ENCODE data around the gene CTBP1.

CTBP1 gene

DNA sequence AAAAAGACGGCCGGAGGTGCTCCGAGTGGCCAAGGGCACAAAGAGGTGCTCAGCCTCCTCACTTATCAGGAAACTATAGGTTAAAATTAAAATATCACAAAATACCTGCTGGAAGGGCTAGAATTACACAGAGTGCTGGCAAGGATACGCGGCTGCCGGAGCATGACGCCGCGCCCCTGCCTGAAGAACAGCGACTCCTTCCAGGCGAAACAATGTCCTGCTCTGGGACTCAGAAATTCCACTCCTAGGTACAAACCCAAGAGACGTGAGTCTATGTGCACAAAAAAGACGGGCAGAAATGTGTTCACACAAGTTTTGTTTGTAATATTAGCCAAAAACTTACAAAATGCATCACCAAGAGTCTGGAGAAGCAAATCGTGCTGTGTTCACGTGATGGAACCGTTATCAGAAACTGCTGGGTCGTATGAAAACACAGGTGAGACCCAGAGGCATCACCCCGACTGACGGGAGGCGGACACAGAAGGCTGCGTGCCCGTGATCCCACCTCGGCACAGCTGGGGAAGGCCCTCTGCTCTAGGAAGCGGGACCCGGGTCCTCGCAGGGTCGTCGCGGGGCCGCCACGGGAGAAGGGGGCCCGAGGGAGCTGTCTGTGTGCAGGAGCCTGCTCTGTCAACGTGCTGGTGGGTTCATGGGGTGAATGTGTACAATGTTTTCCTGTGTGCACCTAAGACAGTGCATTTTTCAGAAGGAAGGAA is 27.6 kb downstream of the CTBP1 start:
- DNase-seq, result no peak

DNA sequence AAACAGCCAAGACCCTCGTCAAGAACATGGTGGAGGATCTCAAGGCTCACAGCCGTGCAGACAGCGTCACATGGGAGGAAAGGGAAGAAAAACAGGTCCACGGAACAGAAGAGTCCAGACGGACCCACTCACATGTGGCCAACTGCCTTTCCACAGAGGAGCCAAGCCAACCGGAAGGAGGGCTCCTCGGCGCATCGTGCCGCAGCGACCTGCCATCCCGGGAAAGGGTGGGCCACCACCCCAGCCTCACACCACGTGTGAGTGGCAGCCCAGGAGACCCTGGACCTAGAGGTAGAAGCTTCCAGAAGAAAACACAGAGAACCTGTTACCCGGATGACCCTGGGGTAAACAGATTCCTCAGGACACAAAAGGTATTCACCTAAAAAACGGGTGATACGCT is 28.4 kb downstream of the CTBP1 start:
- no peak for DNase-seq

DNA sequence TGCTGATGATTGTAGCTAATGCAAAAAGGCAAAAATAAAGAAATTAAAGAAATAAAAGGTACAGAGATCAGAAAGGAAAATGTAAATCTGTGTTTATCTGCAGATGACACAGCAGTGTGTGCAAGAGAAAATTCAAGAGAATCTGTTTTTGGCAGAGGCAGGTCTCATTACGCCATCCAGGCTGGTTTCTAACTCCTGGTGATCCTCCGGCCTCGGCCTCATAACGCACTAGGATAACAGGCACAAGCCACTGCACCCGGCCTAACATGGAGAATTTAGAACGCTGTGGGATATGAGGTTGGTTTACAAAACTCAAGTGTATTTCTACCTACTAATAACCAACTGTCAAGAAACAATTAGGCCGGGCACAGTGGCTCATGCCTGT is 29.4 kb downstream of the CTBP1 start:
- DNase-seq, result no peak

DNA sequence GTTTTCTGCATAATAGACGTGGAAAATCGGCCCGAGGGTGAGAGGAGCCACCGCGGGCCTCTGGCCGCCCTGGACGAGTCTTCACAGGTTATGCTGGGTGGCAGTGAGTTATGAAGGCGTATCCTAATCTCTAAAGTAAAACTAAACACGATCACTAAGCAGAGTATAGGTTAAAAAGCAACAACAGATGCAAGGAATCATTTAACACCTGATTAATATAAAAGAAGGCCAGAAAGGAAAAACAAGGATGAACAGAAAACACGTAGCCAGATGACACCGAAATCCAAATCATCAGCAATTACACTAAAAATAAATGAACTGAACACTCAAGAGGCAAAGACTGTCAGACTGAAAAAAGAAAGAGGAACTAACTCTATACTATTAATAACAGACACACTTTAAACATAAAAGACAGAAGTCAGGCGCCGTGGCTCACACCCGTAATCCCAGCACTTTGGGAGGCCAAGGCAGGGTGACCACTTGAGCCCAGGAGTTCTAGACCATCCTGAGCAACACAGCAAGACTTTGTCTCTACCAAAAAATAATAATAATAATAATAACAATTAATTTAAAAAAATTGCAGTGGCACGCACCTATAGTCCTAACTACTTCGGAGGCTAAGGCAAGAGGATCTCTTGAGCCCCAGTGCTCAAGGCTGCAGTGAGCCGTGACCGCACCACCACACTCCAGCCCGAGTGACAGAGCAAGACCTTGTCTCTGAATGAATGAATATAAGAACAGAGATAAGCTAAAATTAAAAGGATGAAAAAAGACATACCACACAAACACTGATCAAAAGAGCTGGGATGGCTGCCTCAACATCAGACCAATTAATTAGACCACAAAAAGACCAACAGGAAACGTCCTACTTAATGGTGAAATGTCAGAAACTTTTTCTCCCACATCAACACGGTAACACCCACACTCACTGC is 30.0 kb downstream of the CTBP1 start:
- DNase-seq, result no peak

DNA sequence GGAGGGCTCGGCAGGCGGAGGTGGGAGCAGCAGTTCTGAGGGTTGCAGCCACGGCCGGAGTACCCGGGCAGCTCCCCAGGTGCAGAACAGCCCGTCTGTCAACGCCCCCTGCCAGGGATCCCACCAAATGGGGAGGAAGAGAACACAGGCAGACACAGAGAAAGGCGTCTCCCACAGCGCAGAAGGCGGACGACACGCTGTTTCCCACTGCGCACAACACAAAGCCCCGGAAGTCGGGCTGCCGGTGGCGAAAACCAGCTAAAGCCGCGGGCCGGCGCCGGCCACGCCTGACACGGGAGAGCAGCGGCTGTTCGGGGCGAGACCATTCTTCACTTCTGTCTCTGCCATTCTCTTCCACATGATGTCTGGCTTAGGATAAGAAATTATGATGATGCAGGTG is 31.6 kb downstream of the CTBP1 start:
- no peak for DNase-seq

DNA sequence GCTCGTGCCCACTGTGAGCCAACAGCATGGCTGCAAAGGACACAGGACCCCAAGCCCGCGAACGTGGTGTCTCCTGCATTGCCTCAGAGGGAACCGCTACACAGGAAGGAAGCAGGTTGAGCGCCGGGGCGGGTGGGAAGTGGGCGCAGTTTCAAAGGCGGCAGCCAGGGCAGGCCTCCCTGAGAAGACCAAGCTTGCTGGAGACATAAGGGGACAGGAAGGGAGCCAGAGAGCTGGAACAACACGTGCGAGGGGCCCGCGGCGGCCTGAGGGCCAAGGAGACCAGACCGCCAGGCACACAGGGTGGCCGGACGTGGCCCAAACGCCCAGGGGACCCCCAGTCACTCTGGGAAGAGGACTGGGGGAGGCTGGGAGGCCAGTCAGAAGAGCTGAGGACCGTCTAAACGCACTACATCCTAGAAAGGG is 32.0 kb downstream of the CTBP1 start:
- DNase-seq, result no peak

DNA sequence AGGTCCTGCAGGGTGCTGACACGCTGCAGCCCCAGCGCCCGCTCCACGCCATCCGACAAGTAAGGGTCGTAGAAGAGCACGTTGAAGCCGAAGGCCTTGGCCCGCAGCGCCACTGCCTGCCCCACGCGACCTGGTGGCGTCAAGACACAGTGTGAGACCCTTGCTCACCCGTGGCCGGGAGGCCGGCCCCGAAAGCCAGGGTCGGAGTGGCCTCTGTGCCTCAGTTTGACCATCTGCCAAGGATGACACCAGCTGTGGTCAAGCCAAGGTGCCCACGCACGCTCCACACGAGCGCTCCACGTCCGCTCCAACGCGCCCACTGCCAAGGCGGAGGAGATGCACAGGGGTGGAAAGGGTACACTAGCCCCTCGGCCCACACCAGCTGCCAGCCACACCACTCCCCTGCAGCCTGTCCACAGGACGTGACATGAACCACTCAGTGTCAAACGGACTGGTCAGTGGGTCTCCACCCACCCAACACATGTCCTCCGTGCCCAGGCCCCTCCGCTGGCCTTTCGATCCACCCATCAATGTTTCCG is 32.8 kb downstream of the CTBP1 start:
- DNase-seq, result no peak

DNA sequence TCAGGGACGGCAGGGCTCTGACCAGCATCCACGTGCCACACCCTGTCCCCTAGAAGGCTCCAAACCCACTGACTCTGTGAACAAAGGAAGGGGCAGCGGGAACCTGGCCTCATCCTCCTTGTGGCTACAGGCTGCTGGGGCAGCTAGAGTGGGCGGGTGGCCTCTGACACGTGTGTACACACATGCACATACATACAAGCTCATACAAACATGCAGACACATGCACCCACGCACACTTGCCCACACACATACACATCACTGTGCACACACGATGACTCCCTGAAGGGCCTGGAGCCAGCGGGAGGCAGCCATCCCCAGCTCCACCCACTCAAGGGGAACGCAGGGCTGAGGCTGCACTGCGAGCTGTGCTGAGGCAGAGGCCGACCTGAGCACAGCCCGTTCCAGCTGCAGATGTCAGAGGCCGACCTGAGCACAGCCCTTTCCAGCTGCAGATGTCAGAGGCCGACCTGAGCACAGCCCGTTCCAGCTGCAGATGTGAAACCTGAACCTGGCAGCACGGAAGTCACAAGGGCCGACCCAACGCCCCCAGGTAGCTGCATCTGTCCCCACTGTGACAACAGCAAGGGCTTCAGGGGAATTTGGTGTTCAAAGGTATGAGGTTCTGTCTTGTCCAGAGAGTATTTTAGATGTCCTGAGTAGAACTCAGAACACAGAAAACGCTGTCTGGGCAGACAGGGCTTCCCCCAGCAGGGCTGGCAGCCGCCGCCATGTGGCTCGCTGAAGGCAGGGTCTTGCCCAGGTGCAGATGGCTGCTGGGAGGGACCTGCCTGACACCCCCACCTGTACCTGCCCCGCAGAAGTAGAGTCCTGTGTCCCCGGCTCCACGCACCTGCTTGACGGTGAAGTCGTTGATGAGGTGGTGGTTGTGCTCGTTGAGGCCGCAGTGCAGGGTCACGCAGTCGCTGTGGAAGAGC is 33.5 kb downstream of the CTBP1 start:
- no peak for DNase-seq

DNA sequence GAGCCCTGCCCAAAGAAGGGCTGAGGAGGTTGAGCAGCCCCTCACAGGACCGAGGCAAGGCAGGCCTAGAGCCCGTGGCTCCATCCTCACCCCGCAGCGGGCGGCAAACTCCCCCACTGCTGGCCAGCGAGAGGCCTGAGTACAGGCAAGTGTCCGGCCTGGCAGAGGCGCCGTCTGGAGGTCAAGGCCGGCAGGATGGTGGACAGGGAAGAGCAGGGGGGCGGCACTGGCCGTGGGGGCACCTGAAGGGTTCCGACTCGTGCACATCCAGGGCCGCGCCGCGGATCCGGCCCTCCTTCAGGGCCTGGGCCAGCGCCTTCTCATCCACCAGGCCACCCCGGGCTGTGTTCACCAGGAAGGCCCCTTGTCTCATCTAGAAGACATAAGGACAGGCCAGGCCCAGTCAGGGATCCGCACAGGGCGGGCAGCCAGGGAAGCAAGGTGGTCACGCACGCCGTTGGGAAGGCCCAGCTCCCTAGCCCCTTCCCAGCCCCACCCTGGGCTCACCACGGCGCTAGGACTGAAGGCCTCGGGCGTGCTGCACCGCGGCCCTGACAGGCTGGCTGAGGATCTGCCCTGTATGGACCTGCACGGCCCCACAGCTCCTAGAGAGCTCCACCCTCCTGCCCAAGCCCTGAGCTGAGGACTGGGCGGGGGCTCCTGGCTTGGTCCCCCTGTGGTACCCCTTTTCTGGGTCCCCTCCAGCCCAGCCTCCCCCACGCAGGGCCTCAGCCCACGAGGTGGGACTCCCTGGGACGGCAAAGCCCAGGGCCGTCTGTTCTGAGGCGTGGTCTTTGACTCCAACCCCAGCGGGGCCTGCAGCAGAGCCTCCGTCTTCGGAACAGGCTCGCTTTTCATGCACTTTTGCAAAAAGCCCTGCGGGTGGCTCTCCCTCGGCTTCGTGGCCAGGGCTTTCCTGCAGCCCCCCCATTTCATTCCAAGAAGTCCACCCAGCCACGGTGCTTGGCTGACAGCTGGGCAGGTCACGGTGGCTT is 34.5 kb downstream of the CTBP1 start:
- no peak for DNase-seq

DNA sequence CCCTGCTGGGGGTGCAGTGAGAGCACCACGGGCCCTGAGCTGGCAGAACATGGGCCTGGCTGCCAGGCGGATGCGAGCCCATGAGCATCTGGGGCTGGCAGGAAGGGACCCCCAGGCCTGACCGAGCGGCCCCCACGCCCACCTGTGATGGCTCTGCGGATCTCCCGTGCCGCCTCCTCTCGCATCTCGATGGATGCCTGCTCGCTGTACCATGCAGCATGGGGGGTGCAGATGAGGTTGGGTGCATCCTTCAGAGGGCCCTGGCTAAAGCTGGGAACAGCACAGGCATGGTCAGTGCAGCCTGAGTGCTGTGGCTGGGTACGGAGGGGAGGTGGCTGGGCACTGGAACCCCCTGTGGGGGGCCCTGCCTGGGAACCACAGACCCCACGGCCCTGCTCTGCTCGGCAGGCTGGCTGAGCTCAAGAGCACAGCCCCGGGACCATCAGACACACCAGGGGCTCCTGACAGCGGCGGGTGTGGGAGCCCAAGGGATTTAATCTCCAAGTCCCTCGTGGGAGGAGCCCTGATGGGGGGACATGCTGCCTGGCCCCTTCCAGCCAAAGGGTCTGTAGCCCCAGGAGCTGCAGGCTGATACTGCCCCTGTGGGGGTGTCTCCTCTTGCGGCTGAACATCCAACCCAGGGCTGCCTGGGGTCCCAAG is 35.5 kb downstream of the CTBP1 start:
- no peak for DNase-seq

DNA sequence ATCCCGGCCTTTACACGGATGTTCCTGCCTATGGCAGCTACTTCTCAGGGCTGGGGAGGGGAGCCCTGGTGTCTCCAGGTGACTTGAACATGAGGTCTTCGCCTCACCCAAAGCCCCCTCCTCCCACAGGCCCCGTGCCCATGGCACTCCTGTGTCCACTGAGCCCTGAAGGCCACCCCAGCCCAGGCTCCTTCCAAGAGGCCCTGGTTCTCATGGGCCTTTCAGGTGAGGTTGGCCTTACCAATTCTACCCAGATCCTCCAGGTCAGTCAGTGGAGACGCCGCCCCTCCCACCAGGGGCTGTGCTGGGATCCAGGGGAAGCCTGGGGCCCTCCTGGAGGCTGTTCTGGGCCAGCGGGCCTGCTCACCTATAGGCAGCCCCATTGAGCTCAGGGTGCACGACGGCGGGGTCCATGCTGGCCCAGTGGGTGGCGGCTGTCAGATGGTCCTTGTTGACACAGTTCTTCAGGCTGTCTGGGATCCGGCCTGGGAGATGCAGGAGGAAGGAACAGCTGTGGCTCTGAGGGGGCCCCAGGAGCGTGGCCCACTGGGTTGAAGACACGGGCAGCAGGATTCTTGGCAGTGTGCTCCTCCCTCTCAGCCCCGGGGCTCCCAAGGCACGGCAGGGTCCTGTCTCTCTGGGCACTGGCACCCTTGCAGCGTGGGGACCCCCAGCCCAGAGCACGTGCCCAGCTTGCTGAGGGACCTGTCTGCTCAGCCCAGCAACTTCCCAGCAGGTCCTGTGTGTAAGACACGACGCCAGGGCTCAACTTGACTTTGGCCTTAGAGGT is 36.2 kb downstream of the CTBP1 start:
- no peak for DNase-seq

DNA sequence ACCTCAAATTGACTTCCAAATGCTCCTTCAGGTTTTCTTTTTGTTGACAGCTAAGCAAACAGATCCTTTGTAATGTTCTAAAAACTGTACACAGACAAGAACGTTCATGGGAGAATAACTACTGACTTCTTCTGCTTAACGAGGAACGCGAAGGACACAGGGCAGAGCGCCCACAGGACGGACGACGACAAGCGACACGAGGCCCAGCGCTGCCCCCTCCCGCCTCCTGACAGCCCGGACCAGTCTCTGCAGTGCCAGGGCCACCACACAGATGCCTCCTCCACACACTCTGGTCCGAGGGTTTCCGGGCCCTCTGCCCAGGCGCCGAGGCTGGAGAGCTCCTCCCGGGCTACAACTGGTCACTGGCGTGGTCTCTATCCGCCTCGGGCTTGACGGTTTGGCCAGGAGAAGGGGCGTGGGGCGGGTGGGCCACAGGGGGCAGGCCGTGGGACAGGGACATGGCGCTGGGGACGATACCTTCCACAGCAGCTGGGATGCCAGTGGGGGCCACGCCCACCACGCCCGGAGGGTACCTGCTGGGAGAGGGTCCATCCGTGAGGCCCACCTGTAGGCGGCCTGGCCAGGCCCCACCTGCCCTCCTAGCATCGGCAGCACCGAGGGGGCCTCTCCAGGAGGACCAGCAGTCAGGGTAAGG is 36.9 kb downstream of the CTBP1 start:
- DNase-seq, result no peak

DNA sequence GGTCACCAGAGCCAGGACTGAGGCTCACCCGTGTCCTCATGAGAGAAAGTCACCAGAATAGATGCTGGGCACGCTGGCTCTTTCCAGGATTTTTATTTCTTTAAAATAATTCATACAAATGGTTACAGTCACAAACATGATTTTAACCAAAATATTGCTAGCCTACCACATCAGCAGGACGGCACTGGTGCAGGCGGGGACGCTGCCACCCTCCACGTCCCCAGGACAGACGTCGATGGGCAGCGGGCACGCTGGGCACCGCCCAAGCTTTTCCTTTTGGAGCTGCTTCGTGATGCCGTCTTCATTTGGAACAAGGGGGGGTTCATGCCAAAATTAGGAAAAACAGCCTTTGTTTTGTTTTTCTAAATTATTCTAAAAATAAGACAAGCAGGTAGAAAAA is 37.6 kb downstream of the CTBP1 start:
- no peak for DNase-seq

DNA sequence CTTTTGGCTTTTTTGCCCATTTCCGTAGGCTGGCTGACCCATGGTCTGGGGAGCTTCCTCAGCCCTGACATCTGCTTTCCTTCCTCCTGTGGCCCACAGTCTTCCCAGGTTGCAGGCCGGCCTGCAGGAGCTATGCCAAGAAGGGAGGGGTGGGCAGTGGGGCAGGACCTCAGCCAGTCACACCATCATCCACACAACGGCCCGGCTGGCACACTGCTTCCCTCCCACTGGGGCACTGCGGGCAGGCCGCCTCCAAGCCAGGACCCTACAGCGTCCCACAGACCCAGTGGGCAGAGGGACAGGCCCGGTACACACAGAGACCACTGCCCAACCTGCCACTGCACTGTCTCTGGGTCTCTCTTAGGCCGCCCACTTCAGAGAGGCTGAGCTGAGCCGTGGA is 38.0 kb downstream of the CTBP1 start:
- DNase-seq, result no peak

DNA sequence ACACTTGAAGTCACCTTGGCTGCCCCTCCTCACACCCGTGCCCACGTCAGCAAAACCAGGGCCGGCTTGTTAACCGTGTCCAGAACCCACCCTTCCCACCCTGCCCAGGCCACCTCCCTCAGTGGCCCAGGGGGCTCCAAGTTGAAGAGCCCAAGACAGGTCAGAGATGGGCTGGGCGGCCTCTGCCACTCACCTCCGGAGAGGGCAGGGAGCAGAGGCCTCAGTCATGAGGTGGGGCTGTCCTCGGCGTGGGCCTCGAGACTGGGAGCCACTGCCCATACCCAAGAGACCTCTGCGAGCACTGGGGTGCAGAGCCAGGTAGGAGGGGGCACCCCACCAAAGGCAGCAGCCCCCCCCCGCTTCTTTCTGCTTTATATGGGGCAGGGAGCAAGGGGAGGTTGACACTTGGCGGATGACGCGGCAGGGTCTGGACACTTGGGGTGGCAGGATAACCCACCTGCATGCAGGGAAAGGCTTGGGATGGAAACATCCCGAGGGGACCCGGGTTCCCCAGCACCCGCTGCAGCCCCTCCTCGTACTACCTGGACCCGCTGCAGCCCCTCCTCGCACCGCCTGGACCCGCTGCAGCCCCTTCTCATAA is 38.6 kb downstream of the CTBP1 start:
- DNase-seq, result no peak

DNA sequence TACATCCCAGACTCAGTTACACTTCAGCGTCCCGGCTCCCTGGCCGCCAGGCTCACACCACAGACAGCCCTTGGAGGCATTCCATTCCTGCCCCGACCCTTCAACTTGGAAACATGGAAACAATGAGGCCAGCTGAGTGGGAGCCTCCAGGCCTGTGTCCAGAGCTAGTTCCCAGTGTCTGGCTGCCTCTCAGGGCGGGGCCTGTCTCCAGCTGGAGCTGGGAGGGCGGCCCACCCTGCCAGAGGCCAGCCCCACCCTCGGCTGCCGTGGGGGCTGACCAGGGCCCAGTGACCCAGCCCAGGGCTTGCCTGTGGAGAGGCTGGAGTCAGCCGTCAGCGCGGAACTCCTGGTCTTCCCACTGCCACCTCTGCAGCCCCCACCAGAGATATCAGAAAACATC is 39.1 kb downstream of the CTBP1 start:
- no peak for DNase-seq

DNA sequence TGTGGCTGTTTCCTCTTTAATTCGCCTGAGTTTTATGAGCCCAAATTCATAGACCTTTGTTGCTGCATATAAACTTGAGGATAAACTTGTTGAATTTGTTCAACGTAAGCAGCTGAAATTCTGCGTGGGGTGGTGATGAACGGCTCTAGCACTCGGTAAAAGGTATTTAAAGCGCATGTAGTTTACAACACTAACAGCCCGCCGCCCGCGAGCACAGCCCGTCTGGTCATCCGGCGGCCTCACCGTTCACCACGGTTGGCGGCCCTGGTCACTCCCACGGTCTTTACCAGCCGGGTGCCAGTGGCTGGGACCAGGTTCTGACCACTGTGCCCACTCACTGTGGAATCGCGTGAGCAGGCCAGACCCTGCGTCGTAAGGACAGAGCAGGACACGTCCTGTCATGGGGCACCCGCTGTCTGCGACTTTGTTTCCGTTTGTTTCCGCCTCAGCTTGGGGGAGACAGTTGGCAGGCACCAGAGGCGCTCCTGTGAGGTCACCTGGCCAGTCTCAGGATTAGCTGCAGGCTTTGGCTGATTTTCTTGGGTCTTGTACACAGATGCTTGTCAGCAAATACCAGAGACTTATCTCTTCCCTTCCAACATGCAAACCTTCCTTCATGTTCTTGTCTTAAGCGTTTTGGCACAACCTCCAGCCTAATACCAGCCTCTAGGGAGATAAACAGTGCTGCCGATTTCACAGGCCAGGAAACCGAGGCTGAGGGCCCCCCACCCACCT is 39.8 kb downstream of the CTBP1 start:
- no peak for DNase-seq

DNA sequence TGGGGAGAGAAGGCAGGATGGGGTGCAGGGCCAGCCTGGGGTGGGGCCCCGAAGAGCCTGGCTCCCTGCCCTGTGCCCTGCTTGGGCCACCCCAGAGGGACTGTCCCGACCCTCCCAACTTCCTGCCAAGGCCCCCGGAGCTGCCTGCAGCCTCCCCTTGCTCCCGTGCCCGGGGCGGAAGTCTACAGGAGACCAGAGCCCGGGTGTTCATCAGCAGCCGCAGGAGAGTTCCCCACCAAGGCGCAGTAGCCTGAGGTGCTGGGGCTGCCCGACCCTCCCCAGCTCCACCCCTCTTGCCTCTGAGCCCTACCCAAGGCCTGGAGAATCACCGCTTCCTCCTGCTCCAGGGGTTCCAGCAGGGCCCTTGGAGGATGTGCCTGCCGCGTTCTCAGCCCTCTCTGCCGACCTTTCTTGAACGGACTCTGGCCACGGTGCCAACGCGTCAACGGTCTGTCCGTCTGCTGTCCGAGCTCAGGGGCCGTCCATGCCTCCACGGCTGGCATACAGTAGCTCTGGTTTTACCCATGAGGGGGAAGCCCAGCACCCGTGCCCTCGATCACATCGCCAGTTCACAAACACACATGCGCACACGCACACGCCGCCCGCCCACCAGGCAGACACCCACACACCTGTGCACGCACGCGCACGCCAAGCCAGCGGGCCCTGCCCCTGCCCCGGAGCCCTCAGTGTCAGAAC is 40.5 kb downstream of the CTBP1 start:
- no peak for DNase-seq

All from NCI-H1930 (cell line).